GM12872 (cell line): ENCODE results near the gene DHX35.
A peak's percentile ranks its signal among the peaks of the same experiment; 100 is the strongest.

Experiments used
- CTCF ChIP-seq: IDR thresholded peaks from 3 replicates; pipeline ENCODE4 v1.5.1; 2011; ENCODE audit warnings: low read depth, mild to moderate bottlenecking, low read length, moderate library complexity; ENCODE audit not compliant: insufficient read depth

Gene DHX35

GRCh38 chr20:38934530-38934929, 27.6 kb upstream of the DHX35 start:
- TF ChIP-seq CTCF = no peak

GRCh38 chr20:38935285-38935684, 26.9 kb upstream of the DHX35 start:
- peak; percentile 39; the same call in 1 of the 3 replicates for TF ChIP-seq CTCF

- TF ChIP-seq CTCF = no peak
Observed at GRCh38 chr20:38935967-38936407, 26.2 kb upstream of the DHX35 start.

GRCh38 chr20:38937000-38937399, 25.1 kb upstream of the DHX35 start:
- TF ChIP-seq CTCF = no peak

GRCh38 chr20:38937978-38938473, 24.1 kb upstream of the DHX35 start:
- TF ChIP-seq CTCF = no peak

- no peak for TF ChIP-seq CTCF
Observed at GRCh38 chr20:38939686-38940085, 22.5 kb upstream of the DHX35 start.

- TF ChIP-seq CTCF = no peak
Observed at GRCh38 chr20:38940644-38941043, 21.5 kb upstream of the DHX35 start.
